GM18951 (cell line): ENCODE measurements around the gene CCDC93.

ENCODE experiments used
- POLR2A ChIP-seq: IDR thresholded peaks from 4 replicates; pipeline ENCODE4 v1.6.1; 2011; ENCODE audit warnings: mild to moderate bottlenecking; ENCODE audit not compliant: insufficient read length, insufficient read depth; ENCODE audit errors: extremely low read depth
- in situ Hi-C: fragments of 300-500 bp; cut with MboI; formaldehyde crosslinking; loops from one replicate; pipeline ENCODE4 v1.12.0; 2022; ENCODE audit warnings: low sequenced_read_pairs, mixed read lengths, inconsistent platforms; ENCODE audit not compliant: unreplicated experiment

The CCDC93 gene

GRCh38 chr2:118052474-118052873 is 38.6 kb upstream of the CCDC93 start:
- TF ChIP-seq POLR2A: no peak
- in situ Hi-C loops: no loop called here

GRCh38 chr2:118051826-118052358 is 38.0 kb upstream of the CCDC93 start:
- in situ Hi-C loops: no loop called here
- TF ChIP-seq POLR2A: no peak

- in situ Hi-C loops: no loop called here
These were observed 37.1 kb upstream of the CCDC93 start for GRCh38 chr2:118050974-118051373.

GRCh38 chr2:118050386-118050785 is 36.5 kb upstream of the CCDC93 start:
- no peak for TF ChIP-seq POLR2A
- in situ Hi-C loops: no loop called here

More at GRCh38 chr2:118050974-118051373, 37.1 kb upstream of the CCDC93 start:
- TF ChIP-seq POLR2A: no peak

GRCh38 chr2:118049816-118050140 is 35.9 kb upstream of the CCDC93 start:
- in situ Hi-C loops: loop anchor here (25.0 kb wide), 1 partner anchor 813 kb away; no protein-coding TSS in a partner anchor
- TF ChIP-seq POLR2A: no peak

GRCh38 chr2:118049140-118049815 is 35.4 kb upstream of the CCDC93 start:
- TF ChIP-seq POLR2A: no peak
- in situ Hi-C loops: loop anchor here (25.0 kb wide), 1 partner anchor 813 kb away; no protein-coding TSS in a partner anchor

GRCh38 chr2:118048401-118048800 is 34.5 kb upstream of the CCDC93 start:
- TF ChIP-seq POLR2A: no peak
- in situ Hi-C loops: loop anchor here (25.0 kb wide), 1 partner anchor 814 kb away; no protein-coding TSS in a partner anchor

- no peak for TF ChIP-seq POLR2A
- in situ Hi-C loops: loop anchor here (25.0 kb wide), 1 partner anchor 815 kb away; no protein-coding TSS in a partner anchor
These were observed 33.5 kb upstream of the CCDC93 start for GRCh38 chr2:118047380-118047826.

GRCh38 chr2:118046634-118047210 is 32.9 kb upstream of the CCDC93 start:
- no peak for TF ChIP-seq POLR2A
- in situ Hi-C loops: loop anchor here (25.0 kb wide), 1 partner anchor 816 kb away; no protein-coding TSS in a partner anchor

GRCh38 chr2:118045286-118045685 is 31.4 kb upstream of the CCDC93 start:
- no peak for TF ChIP-seq POLR2A
- in situ Hi-C loops: loop anchor here (25.0 kb wide), 1 partner anchor 817 kb away; no protein-coding TSS in a partner anchor

GRCh38 chr2:118044854-118045253 is 31.0 kb upstream of the CCDC93 start:
- no peak for TF ChIP-seq POLR2A
- in situ Hi-C loops: loop anchor here (25.0 kb wide), 1 partner anchor 817 kb away; no protein-coding TSS in a partner anchor

GRCh38 chr2:118044103-118044716 is 30.3 kb upstream of the CCDC93 start:
- in situ Hi-C loops: loop anchor here (25.0 kb wide), 1 partner anchor 818 kb away; no protein-coding TSS in a partner anchor
- TF ChIP-seq POLR2A: no peak

GRCh38 chr2:118040891-118041290 is 27.0 kb upstream of the CCDC93 start:
- no peak for TF ChIP-seq POLR2A
- in situ Hi-C loops: loop anchor here (25.0 kb wide), 1 partner anchor 821 kb away; no protein-coding TSS in a partner anchor

- no peak for TF ChIP-seq POLR2A
- in situ Hi-C loops: loop anchor here (25.0 kb wide), 1 partner anchor 830 kb away; no protein-coding TSS in a partner anchor
These were observed 18.5 kb upstream of the CCDC93 start for GRCh38 chr2:118032169-118033013.
